ENCODE data around the gene COA3.
"Not testable (repeated sequence)": the region's sequence is repeated elsewhere in the genome, so short reads cannot be mapped to it uniquely, and the experiment has no call there.

The COA3 gene

DNA sequence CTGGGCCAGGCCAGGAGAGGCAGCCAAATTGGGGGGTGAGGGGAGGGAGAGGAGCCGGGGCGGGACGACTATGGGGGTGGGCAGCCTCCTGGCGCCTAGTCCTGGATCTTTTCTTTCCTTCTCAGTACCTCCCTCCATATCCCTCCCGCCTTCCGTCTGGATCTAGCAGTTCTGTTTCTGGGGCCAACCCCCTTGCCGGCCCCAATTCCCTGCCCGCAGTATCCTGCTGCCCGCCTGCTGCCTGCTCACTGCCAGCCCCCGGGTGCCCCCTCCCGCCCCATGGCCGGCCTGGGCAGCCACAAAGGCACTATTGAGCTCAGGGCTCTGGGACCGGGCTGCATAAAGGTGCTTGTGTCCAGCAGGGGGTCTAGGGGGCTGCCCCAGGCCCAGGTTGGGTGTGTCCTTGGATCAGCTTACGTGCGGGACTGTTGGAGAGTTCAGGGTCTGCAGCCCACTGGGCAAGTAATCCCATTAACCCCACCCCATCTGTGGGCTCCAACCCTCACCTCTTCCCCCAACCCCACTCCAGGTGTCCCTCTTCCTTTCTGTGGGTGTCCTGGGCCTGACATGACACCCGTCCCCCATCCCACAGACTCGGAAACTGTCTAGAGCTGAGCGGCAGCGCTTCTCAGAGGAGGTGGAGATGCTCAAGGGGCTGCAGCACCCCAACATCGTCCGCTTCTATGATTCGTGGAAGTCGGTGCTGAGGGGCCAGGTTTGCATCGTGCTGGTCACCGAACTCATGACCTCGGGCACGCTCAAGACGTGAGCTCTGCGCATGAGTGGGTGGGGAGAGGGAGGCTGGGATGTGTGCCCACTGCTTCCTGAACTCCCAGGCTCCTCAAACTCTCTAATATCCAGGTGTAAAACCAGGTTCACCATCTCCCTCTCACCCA is 16.1 kb downstream of the COA3 start:
- no peak for DNase-seq (ENCODE audit: low read depth in 2 of 2)

DNA sequence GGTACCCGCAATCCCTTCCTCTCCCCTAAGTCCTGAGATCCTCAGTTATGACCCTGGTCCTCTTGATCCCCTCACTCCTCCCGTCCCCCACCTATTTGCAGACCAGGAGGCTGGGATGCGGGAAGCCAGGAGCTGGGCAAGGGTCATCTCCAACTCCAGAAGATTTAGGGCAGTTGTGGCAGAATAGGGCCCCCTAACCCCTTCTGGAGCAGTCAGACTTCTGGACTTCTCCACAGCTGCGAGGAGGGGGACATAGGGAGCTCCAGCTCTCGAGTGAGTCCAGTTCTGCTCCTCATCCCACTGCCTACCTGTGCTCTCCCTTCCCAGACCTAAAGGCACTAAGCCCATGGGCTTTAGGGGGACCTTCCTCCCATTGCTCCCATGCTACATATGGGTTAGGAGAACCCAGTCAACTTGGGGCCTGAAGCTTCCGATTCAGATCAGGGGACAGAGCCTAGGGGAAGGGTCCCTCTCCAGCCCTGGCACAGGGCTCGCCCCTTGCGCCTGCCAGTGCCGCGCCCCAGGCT is 16.8 kb downstream of the COA3 start:
- no peak for DNase-seq (ENCODE audit: low read depth in 2 of 2)

DNA sequence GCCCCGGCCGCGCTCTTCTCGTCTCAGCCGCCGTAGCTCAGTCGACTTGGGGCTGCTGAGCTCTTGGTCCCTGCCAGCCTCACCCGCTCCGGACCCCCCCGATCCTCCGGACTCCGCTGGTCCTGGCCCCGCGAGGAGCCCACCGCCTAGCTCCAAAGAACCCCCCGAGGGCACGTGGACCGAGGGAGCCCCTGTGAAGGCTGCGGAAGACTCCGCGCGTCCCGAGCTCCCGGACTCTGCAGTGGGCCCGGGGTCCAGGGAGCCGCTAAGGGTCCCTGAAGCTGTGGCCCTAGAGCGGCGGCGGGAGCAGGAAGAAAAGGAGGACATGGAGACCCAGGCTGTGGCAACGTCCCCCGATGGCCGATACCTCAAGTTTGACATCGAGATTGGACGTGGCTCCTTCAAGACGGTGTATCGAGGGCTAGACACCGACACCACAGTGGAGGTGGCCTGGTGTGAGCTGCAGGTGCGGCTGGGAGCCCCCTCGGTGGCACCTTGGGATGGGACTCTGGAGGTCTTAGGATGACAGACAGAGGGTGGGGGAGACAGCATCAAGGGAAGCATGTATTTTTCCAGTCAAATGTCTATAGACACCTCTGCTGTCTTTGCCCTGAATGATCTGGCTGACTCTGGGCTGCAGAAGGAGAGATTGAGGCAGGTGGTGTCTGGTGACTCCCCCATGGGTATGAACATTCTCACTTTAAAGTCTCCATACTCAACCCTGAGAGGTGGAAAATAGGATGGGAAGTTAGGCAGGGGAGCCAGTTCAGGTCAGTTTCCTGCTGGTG is 17.5 kb downstream of the COA3 start:
- no peak for DNase-seq (ENCODE audit: low read depth in 2 of 2)

DNA sequence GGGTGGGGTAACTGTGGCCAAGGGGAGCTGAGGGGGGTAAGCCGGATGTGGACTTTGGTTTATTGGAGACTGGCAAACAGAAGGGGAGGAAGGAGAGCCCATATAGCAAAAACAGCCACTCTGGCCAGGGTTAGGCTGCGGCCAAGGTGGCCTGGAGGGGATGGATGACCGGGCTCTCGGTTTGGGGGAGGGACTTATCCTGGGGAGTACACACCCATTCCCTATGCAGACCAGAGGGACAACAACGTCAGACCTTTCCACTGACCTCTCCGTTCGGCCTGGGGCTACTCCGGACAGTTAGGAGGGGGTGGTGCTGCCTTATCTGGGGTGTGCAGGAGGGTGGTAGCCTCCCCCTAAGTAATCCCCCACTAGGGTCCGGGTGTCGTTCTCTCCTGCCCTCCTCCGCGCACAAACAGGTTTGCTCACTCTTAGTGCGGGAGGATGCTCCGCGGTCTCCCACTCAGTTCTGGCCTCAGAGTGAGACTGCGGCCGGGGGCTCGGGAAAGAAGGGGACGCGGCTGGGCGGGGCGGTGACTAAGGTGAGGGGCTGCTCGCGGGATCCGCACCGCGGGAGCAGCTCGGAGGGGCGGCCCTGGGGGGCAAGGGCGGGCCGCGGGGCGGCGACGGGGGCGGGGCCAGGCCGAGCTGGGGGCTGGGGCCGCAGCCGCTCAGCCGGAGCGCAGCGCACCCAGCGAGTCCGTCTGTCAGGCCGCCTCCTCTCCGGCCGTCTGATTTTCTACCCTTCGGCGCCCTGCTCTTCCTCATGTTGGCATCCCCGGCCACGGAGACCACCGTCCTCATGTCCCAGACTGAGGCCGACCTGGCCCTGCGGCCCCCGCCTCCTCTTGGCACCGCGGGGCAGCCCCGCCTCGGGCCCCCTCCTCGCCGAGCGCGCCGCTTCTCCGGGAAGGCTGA is 18.3 kb downstream of the COA3 start, which contains the start of gene WNK4:
Gene WNK4 (plus strand): TSS at position 675 of the 915 bp plus-strand sequence. CDS start 89 bp downstream, at position 764.
- DNase-seq (ENCODE audit: low read depth in 2 of 2) = no peak

DNA sequence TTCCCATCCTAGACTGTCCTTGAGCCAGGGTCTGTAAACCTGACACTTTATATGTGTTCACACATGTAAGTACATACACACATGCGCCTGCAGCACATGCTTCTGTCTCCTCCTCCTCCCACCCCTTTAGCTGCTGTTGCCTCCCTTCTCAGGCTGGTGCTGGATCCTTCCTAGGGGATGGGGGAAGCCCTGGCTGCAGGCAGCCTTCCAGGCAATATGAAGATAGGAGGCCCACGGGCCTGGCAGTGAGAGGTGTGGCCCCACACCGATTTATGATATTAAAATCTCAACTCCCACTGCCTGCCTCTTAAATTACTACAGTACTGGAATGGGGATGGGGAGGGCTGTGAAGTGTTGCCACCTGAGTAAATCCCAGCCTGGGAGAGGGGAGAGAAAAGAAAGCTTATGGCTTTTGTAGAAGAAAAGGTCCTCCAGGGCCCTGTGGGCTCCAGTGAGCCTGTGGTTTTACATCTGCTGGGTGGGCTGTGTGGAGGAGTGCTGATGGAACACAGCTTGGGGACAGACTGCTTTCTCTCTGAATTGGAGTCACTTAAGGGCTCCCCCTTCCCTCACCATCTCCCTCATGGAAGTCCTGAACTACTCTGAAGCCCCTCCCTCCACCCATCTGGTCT is 19.1 kb downstream of the COA3 start:
- DNase-seq (ENCODE audit: low read depth in 2 of 2) = no peak

DNA sequence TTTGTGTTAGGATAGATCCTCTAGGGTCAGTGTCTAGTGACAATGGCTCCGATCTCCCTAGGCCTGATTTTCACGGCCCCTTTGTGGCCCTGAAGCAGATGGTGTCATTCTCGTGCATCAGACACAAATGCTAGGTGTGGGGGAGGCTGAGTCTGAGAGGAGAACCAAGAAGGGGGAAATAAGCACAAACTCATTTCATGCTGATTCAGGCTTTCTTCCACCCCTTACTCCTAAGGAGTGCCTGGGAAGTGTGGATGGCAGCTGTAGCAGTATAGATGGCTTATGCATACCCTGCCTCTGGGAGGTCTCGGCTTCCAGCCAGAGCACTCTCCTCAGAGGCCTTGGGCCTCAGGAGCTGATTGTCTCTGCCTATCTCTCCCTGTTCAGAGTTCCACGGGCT is 19.9 kb downstream of the COA3 start:
- DNase-seq (ENCODE audit: low read depth in 2 of 2) = no peak

DNA sequence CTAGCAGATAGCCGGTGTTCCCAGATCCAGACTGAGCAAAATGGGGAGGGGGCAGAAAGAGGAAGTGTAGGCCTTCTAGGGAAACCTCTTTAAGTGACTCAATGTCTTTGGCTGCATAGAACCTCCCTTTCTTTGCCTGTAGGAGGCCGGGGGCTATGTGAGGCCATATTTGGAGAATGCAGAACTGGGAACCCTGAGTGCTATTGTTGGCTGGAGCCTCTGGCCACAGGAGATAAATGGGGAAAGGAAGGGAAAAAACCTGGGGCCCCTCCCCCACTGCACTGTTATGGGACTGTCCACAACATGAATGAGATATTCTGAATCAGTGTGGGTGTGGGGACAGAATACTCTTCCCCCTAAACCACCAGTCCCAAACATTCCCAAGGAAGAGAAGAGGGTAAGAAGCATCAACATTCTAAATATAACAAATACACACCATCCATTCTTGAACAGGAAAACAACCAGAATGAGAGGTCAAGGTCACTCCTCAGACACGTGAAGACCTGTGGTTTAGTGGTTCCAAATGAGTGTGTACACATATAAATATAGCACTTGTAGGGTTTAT is 22.9 kb downstream of the COA3 start:
- DNase-seq (ENCODE audit: low read depth in 2 of 2) = no peak

DNA sequence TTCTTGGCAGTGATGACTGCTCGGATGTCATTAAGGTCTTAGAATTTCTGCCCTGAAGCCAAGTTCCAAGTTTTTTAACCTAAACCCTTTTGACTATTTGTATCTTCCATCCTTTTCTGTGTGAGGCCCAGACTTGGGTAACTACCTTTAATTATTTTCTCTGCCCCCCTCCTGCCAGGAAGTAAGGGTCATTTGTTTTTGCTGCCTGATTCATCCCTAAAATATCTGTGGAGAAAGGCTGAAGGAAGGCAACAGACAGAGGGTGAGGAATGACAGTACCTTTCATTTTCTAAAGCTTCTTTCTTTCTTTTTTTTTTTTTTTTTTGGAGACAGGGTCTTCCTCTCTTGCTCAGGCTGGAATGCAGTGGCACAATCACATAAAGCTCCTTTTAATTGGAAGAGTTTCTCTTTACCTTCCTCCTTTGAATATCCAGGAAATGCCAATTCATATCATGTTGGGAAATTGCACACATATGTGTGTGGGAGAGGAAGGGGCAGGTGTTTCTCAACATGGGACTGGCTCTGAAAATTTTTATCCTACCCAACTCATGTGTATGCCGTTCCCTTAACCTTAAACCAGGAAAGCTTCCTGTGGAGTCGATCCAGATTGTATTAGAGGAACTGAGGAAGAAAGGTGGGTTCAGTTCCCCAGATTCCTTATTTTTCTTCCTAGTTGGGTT is 24.3 kb downstream of the COA3 start:
- DNase-seq (ENCODE audit: low read depth in 2 of 2) = no peak

DNA sequence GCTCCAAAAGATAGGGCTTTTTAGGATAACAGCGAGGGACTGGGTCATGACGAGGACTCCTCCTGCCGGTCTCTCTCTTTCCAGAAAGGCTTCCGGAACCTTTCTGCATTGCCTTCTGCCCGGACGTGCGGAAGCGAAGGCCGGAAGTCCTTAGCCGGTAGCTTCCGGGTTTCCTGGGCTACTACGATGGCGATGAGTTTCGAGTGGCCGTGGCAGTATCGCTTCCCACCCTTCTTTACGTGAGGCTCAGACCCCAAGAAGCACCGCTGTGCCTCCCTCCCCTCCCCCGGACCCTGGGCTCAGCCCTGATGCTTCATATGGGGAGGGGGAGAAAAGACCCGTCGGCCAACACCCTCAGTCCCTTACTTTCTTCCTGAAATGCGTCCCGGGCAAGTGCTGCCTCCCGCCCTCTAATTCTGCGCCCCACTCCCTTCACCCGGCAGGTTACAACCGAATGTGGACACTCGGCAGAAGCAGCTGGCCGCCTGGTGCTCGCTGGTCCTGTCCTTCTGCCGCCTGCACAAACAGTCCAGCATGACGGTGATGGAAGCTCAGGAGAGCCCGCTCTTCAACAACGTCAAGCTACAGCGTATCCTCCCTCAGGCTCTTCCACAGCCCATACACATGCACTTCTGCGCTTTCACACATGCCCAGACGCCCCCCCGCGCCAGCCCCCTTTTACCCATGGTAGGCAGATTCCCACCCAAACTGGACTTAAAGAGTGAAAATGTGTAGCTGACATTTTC is 25.0 kb downstream of the COA3 start, which contains the start of gene VPS25:
Gene VPS25 (plus strand): TSS at position 160 of the 746 bp plus-strand sequence. CDS start 27 bp downstream, at position 187.
- DNase-seq (ENCODE audit: low read depth in 2 of 2) = peak; percentile 60 to 72

DNA sequence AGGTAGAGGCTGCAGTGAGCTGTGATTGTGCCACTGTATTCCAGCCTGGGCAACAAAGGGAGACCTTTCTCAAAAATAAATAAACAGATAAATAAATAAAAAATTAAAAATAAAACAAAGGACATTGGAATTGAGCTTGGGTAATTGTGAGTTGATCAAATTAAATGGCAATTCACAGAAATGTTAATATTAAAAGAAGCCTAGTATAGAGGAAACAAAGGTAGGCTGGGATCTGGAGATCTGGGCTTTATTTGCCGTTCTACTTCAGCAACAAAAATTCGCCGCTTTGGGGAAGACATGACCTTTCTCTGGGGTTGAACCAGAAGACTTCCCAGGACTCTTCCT is 25.6 kb downstream of the COA3 start:
- no peak for DNase-seq (ENCODE audit: low read depth in 2 of 2)

DNA sequence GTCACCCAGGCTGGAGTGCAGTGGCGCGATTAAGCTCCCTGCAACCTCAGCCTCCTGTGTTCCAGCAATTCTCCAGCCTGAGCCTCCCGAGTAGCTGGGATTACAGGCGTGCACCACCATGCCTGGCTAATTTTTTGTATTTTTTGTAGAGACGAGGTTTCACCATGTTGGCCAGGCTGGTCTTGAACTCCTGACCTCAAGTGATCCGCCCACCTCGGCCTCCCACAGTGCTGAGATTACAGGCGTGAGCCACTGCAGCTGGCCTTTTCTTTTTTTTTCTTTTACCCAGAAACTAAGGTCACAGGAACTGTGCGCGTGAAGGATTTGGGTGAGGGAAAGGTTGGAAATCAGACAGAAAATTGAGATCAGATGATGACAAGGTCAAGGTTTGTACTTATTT is 28.5 kb downstream of the COA3 start:
- DNase-seq (ENCODE audit: low read depth in 2 of 2) = not testable (repeated sequence)

DNA sequence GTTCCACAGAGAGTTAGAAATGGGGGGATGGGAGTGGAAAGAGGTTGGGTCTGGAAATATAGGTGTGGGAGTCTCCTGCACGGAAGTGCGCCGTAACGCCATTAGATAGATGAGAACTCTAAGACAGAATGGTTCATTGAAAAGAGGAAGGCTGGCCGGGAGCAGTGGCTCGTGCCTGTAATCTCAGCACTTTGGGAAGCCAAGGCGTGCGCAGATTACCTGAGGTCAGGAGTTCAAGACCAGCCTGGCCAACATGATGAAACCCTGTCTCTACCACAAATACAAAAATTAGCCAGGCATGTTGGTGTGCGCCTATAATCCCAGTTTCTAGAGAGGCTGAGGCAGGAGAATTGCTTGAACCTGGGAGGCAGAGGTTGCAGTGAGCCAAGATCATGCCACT is 30.5 kb downstream of the COA3 start:
- DNase-seq (ENCODE audit: low read depth in 2 of 2) = not testable (repeated sequence)

DNA sequence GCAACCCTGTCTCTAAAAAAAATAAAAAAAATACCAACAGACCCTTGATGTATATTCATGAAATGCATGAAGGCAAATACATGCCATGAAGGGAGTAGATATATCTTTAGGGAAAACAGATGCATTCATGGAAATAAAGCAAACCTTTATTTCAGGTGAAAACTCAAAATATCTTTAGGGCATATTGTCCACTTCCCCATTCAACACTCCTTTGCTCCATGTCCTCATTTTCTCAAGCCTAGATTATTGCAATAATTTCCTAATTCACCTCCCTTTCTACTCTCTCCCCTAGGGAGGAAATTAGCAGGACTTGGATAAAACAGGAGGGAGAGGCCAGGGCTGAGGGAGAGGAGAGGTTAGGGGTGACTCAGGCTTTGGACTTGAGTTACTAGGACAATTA is 31.0 kb downstream of the COA3 start:
- no peak for DNase-seq (ENCODE audit: low read depth in 2 of 2)

DNA sequence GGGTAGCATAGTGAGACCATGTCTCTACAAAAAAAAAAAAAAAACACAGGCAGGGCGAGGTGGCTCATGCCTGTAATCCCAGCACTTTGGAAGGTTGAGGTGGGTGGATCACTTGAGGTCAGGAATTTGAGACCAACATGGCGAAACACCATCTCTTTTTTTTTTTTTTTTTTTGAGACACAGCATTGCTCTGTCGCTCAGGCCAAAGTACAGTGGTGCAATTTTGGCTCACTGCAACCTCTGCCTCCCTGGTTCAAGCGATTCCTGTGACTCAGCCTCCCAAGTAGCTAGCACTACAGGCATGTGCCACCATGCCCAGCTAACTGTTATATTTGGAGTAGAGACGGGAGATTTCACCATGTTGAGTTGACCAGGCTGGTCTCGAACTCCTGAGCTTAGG is 32.4 kb downstream of the COA3 start:
- no peak for DNase-seq (ENCODE audit: low read depth in 2 of 2)

DNA sequence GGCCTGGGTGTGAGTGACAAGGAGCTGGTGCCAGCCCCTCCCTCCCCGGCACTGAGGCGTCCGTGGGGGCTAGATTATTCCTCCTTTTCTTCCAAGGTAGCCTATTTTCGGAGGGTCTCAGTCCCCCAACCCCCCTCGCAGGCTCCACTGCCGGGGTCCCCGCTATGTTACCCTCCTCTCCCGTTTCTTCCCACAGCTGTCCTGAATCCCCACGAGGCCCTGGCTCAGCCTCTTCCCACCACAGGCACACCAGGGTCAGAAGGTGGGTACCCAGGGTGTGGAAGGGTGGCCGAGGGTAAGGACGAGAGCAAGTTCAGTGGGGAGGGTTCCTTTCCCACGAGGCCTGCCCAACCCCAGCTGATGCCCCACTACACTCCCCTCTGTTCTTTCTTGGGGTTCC is 36.9 kb downstream of the COA3 start:
- no peak for DNase-seq (ENCODE audit: low read depth in 2 of 2)

DNA sequence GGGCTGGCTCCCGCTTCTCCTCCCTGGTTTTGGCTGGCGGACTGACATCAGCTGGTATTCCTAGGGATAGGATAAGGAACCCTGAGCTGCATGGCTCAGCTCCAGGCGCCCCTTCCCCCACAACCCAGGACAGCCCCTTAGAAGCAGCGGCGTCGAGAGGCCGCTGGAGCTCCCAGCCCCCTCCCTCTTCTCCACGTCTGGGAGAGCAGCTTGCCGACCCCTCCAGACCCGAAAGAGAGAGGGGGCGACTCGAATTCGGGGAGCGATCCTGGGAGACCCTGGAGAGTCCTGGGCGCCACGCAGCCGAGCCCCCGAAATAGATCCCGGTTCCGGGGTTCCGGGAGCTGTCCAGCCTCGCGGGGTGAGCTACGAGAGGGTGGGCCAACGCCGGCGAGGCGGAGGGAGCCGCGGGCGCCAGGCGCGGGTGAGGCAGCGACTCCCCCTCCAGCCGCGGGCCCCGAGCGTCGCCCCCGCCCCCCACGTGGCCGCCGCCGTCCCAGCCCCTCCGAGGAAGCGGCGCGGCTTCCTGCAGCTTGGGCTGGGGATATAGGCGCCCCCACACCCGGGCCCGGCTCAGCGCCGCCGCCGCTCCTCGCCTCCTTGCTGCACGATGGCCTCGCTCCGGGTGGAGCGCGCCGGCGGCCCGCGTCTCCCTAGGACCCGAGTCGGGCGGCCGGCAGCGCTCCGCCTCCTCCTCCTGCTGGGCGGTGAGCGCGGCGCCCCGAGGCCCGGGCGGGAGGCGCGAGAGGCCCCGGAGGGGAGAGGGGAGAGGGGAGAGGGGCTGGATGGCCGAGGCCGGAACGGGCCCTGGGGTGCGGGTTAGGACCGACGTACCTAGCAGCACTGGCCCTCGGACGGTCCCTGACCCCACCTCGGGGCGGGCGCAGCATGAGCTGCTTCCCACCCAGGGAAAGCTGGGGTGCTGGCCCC is 37.6 kb downstream of the COA3 start, which contains the start of gene RAMP2:
Gene RAMP2 (plus strand): TSS at position 576 of the 930 bp plus-strand sequence. CDS start 35 bp downstream, at position 611.
- DNase-seq (ENCODE audit: low read depth in 2 of 2) = no peak

DNA sequence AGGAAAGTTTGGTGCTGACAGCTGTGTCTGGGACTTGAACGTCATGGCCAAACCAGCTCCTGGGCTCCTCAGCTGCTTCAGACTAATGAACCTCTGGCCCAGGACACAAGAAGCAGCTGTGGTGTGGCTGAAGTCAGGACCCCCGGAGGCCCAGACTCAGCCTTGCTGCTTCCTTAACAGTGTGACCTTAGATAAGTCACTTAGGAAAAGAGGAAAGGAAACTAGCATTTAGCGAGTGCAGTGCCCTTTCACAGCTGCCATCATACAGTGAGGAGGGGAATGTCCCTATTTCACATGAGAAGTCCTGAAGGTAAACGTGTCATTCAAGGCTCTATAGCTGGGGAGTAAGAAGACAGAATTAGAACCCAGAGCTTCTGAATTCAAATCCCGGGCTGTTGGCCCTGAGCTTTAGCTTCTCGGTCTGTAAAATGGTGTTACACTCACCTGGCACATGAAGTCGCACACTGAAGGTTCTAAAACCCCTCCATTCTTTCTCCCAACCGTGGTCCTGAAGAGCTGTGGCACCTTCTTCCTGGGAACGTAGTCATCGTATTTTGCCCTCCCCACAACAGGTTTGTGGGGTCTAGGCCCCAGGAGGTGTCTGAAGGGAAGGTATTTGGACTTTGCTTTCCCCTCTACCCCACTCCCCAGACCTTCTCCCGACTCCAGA is 38.4 kb downstream of the COA3 start:
- no peak for DNase-seq (ENCODE audit: low read depth in 2 of 2)

DNA sequence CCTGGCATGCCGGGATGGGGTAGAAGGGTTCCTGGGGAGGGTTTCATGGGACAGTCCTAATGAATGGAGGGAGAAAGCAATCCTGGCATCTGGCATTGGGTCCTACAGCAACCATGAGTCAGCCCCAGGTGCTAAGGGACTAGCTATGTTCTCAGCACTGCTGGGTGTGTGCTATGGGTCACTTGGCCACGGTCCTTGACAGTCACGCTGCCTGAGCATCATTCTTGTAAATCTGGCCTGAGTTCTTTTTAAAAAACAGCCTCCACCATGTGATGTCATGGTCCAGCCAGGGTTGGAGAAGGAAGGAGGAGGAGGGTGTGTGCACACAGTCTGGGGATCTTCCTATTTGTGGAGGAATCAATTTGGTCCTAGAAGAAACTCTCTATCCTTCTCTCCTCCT is 43.7 kb downstream of the COA3 start:
- DNase-seq (ENCODE audit: low read depth in 2 of 2) = no peak

Measured in stimulated activated CD8-positive, alpha-beta memory T cell treated with anti-CD3 and anti-CD28 coated beads, Interleukin-15, amount 100 ng/mL, for 48 hours (primary cell).